GM18861 (cell line): ENCODE measurements around the gene CHN2.
"Not testable (repeated sequence)": the region's sequence is repeated elsewhere in the genome, so short reads cannot be mapped to it uniquely, and the experiment has no call there.

Source experiments
- ATAC-seq: cut with Tn5 transposase; IDR thresholded peaks from one replicate; pipeline ENCODE4 v1.9.1; 2021; ENCODE audit not compliant: unreplicated experiment

Gene CHN2

DNA sequence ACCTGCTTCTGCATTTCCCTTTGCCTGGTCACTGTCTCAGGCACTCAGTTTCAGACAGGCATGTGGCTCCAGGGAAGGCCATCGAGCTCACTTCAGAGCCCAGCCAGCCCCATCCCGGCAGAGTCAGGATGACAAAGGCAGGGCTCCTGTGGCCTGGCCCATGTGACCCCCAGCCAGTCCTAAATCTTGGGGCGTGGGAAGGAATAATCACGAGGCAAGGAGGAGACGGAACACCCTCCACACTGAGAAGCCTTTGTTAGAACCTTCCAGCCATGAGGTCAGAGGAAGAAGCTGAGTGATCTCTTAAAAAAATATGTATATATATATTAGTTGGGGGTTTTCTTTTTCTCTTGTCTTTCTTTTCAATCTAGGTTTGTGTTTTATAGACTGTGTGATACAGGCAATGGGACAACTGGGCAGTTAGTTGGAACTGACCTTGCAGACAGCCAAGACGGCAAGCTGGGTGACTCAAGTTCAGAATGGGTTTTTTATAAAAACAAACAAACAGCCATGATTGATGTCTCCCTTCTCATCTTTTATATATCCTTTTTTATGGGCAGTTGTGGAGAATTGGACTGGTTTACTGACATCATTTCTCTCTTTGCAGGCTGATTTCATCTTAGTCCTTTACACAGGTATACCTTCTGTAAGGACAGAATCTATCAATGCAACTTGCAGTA lies 60.8 kb downstream of the CHN2 start:
- ATAC-seq: no peak

- ATAC-seq: no peak
These were observed 61.5 kb downstream of the CHN2 start for GRCh38 chr7:29255906-29256692.

DNA sequence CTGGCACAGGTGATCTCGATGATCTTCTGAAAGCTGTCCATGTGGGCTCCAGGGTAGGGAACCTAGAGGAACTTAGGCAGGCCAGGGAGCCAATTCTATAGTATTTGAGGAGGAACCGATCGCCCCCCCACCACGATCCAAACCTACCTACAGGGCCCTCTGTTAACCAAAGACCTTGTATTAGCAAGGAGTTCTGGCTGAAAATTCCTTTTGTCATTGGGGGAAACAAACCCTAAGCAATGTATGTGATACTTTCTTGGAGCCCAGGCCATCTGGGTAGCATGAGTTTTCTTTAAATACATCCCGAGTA lies 62.1 kb downstream of the CHN2 start:
- no peak for ATAC-seq

- ATAC-seq: no peak
These were observed 64.4 kb downstream of the CHN2 start for GRCh38 chr7:29258951-29259350.

DNA sequence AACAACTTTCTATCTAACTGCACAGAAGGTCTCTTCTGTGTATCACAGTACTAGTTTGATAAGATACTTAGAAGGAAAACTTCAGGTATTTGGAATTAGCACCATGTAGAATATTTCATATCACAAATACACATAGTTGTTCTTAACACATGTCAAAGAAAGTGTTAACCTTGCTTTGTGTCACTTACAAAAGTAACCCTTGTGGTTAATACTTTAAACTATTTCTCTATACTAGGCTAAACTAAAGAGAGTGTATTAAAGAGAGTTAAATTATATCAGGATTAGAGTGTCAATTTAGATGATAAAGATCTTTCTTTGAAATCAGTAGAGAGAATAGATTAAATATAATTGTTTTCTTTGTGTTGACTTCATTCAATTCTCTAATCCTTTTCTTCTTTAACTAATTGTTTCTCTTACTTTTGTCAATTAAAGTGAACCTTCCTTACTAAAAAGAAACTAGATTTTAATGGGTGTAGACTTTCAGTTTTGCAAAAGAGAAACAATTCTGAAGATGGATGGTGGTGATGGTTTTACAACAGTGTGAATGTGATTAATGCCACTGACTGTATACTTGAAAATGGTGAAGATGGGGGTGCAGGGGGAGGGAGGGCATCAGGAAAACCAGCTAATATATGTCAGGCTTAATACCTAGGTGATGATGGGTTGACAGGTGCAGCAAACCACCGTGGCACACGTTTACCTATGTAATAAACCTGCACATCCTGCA lies 67.8 kb downstream of the CHN2 start:
- no peak for ATAC-seq

- not testable (repeated sequence) for ATAC-seq
These were observed 69.1 kb downstream of the CHN2 start for GRCh38 chr7:29263601-29264207.

- ATAC-seq: no peak
These were observed 70.8 kb downstream of the CHN2 start for GRCh38 chr7:29265208-29265923.

GRCh38 chr7:29269935-29270334 lies 75.4 kb downstream of the CHN2 start:
- ATAC-seq: no peak

DNA sequence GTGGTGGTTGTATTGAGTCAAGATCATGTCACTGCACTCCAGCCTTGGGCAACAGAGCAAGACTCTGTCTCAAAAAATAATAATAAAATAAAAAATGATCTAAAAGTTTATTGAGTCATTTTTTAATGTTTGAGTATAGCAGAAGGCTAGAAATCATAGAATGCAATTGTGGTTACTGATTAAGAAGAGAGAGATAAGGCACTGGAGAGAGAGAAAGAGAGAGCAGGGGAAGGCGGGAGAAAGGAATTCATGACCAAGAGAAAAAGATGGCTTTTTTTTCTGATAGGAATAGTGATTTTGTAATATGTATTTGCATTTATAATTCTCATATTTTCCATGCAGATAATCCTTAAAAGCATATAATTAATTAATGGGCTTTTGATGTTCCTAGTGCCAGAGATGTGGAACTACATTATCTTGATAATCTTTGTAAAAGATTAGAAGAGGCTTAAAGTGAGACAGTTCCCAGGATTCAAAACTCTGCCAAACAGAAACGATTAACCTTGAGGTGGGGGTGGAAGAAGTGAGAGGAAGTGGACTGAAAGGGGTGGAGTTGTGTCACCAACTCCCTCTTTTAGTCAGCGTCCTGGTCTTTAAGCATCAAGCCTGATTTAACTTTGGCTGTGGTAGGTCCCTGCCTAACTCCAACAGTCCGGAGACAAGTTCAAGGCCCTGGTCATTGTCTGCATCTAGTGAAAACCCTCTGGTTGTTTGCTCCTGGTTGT lies 76.2 kb downstream of the CHN2 start:
- no peak for ATAC-seq

- no peak for ATAC-seq
These were observed 76.7 kb downstream of the CHN2 start for GRCh38 chr7:29271319-29271658.

DNA sequence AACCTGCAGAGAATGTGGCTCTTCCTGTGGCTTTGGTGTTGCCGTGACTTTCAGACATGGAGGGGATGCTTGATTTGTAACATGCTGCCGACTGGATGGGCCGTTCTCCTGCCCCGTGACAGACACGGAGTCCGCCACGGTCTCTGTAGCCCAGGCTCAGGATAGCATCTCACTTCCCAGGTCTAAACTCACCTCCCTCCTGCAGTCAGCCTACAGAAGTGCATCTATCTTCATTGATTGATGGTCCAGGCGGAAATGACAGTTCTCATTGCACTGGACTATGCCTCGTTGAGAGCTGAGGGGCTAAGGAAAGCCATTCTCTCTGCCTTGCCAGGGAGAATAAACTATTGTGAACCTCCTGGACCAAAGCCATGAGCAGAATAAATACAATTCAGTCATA lies 77.5 kb downstream of the CHN2 start:
- ATAC-seq: no peak

DNA sequence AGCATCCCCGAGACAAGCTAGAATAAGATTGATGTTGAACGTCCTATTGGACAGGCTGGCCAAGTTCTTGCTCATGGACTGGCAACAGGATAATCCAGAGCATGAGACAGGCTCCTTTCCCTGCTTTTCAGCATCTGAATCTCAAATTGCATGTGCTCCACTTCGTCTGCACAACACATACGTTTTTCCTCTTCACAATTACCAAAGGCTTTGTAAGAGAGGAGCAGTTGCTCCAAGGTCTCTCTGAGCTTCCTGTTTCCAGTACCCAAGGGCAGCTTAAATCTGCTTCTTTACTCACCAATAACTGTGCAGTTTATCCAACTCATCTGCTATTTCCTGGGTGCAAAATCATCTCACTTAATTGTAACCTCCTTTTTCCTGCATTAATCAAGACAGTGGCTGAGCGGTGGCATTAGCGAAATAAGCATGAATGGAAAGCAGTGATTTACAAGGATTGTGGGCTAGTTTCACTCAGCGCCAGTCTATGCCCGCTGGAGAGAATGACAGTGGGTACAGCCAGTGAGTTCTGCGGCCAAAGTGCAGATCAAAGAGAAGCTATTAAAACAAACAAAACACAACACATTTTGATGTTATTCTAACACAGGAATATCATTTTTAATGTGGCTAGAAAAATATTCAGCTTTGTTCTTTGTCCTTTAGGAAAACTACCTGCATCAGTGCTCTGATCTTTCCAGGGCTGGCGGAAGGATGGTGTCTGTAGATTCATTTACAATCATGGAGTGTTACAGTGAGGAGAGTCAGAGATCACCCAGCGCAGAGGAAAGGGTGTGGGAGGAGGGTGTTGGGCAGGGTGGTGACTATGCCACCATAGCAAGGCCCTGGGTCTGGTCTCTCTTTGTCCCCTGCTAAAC lies 79.8 kb downstream of the CHN2 start:
- no peak for ATAC-seq

DNA sequence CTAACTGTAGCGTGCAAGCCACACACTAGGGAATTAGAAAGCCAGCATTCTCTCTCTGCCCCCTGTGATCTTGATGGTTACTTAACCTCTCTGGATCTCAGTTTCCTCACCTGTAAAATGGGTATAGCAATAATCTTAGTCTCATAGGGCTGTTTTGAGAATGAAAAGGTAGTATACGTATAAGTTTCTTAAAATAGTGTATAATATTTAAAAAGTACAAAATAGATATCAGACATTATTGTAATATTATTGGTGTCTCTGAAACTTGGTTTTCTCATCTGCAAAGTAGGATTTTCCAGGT lies 80.4 kb downstream of the CHN2 start:
- ATAC-seq: no peak

- no peak for ATAC-seq
These were observed 80.9 kb downstream of the CHN2 start for GRCh38 chr7:29275493-29275892.

- ATAC-seq: no peak
These were observed 81.6 kb downstream of the CHN2 start for GRCh38 chr7:29276199-29276598.

DNA sequence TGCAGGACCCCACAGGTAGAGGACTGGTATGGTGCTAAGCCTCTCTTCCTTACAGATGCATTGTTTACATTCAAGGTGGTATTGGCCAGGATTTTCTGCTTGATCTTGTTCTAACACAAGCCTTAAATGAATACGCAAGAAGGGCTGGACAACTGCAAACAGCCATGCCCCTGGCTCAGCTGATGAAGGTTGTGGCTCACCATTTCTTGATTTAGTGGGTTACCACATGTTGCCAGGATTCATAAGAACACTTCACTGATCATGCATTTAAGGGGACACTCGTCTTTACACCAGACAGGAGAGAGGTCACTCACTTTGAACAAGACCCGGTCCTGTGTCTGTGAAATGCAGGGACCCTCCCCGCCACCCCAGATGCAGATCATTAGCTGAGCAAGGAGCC lies 82.2 kb downstream of the CHN2 start:
- no peak for ATAC-seq

- no peak for ATAC-seq
These were observed 83.1 kb downstream of the CHN2 start for GRCh38 chr7:29277436-29278215.

DNA sequence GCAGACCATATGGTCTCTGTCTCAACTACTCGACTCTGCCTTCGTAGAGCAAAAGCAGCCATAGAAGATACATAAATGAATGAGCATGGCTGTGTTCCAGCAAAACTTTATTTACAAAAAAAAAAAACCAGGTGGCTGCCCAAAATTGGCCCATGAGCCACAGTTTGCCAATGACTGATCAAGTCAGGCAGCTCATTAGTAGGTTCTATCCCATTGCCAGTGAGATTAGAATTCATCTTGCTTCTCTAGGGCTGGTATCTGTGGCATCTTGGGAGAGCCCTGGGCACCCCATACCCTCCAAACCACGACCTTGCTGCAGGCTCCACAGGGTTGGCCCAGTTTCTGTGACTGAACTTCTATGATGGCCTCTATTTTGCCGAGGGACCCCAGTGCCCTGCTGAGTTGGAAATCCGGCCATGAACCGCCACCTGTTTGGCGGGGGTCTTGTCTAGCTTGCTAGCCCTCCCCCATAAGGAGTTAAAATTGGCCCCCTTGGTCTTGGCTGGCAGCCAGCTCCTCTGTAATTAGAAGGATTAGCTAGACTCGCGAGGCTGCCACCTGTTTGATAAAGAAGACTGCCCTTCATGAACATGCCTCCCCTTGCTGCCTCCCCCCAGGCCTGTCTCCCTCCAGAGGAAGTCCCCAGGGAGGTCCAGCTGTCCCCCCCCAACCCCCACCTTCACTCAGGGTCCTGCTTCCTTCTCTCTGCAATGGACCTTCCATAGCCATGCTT lies 83.9 kb downstream of the CHN2 start:
- ATAC-seq: no peak
